Spleen (tissue), 11 donors: ENCODE measurements around the gene CLASP2. TPM values are rescaled to one million over a fixed set of nuclear protein-coding genes. Genes with fewer than 3 reads are reported as not detected.
"Not testable (repeated sequence)": the region's sequence is repeated elsewhere in the genome, so short reads cannot be mapped to it uniquely, and the experiment has no call there.

Experiments used
- DNase-seq: peaks from one replicate; pipeline ENCODE4 v3.0.0-alpha.2; 2020
- H3K27ac ChIP-seq, 8 donors: fragments of 200-600 bp; sonication (generic) in 7 of 8; 1 replicate in 4 of 8; 2 replicates in 4 of 8; pipeline versions ENCODE4 v1.5.0 to v1.8.0; 2016 to 2021; ENCODE audit warnings: inconsistent platforms in 4 of 8, mild to moderate bottlenecking in 4 of 8, moderate library complexity in 1 of 8
- H3K27me3 ChIP-seq, 7 donors: fragments of 200-600 bp; sonication (generic) in 6 of 7; replicated peaks in 1 of 7; 1 replicate in 4 of 7; 2 replicates in 3 of 7; pipeline versions ENCODE4 v1.5.0 to v1.8.0; 2016 to 2021; ENCODE audit warnings: inconsistent platforms in 3 of 7, mild to moderate bottlenecking in 1 of 7
- H3K36me3 ChIP-seq, 6 donors: fragments of 200-600 bp; sonication (generic) in 5 of 6; 1 replicate in 4 of 6; 2 replicates in 2 of 6; pipeline versions ENCODE4 v1.5.0 to v1.8.0; 2016 to 2021; ENCODE audit warnings: inconsistent platforms in 2 of 6
- H3K4me1 ChIP-seq, 6 donors: fragments of 200-600 bp; sonication (generic) in 5 of 6; 1 replicate in 3 of 6; 2 replicates in 3 of 6; pipeline versions ENCODE4 v1.5.0 to v1.8.0; 2016 to 2021; ENCODE audit warnings: inconsistent platforms in 3 of 6
- H3K4me3 ChIP-seq, 8 donors: fragments of 200-600 bp; sonication (generic) in 7 of 8; 1 replicate in 4 of 8; 2 replicates in 4 of 8; pipeline versions ENCODE4 v1.5.0 to v1.8.0; 2016 to 2021; ENCODE audit warnings: inconsistent platforms in 4 of 8, mild to moderate bottlenecking in 4 of 8, moderate library complexity in 2 of 8
- H3K9me3 ChIP-seq, 8 donors: fragments of 200-600 bp; sonication (generic) in 7 of 8; 1 replicate in 4 of 8; 2 replicates in 4 of 8; pipeline versions ENCODE4 v1.5.0 to v1.8.0; 2016 to 2021; ENCODE audit warnings: inconsistent platforms in 4 of 8
- POLR2A ChIP-seq, 3 donors: fragments of 450-650 bp; IDR thresholded peaks; one replicate each; pipeline ENCODE4 v1.5.1; 2017; ENCODE audit warnings: antibody characterized with exemption in 3 of 3, mild to moderate bottlenecking in 1 of 3
- POLR2AphosphoS5 ChIP-seq, 3 donors: sonication (generic); formaldehyde crosslinking; IDR thresholded peaks; one replicate each; pipeline ENCODE4 v1.5.1; 2017; ENCODE audit warnings: antibody characterized with exemption in 3 of 3
- WGBS, 5 donors: extraction: QIAGEN DNeasy Blood & Tissue Kit in 3 of 5; methylation state at CpG; one replicate each; pipeline versions ENCODE4 v1.1.5 to v1.1.7; 2013 to 2018; 5-methylcytosine and 5-hydroxymethylcytosine counted together
- intact Hi-C: fragments of 100-400 bp; cut with DNase I; formaldehyde crosslinking; loops from one replicate; pipeline ENCODE4 v1.15.0; 2023; ENCODE audit warnings: low total_unique reads
- polyA plus RNA-seq, 3 donors: library from polyadenylated mRNA; stranded (reverse); fragments of 200-250 nt; gene quantifications; one replicate each; pipeline ENCODE4 v1.2.1, GENCODE V29; 2013
- total RNA-seq, 7 donors: library from RNA; depleted of rRNA in 3 of 7; stranded (reverse); fragments of >200 nt in 3 of 7; fragmentation: NEBNext Ultra II Directional in 4 of 7; extraction: Animal tissue kit (Norgen Biotek cat#: 25700) in 4 of 7; gene quantifications; one replicate each; pipeline versions ENCODE4 v1.1.0 to v1.2.1, GENCODE V29; 2016 to 2021
- TF ChIP-seq, protein P1 (sequence below), 11 experiments: fragments of 200-600 bp in 7 of 11; fragments of 450-650 bp in 4 of 11; sonication (generic) in 4 of 11; IDR thresholded peaks in 8 of 11; conservative IDR thresholded peaks in 3 of 11; 1 replicate in 7 of 11; 2 replicates in 4 of 11; pipeline versions ENCODE4 v1.4.0 to v1.8.0; 2016 to 2021; ENCODE audit warnings: antibody characterized with exemption in 11 of 11, inconsistent platforms in 4 of 11, mild to moderate bottlenecking in 1 of 11
- donor health status: healthy with polysubstance abuse.
- donor health status: DM: no; HTN: no; CAD: no; lungs with moderate emphysema.
- donor health status: DM: no; HTN: no; CAD: no.
- donor health status: Bipolar disorder and iron deficiency.
- donor health status: healthy.
- donor health status: DM: no; HTN: no; CAD: no.
- donor health status: DM: yes; HTN: yes; CAD: no.

The CLASP2 gene
- total and polyA plus RNA-seq, 10 donors: 8.7 to 200 (median 72.5) TPM

DNA sequence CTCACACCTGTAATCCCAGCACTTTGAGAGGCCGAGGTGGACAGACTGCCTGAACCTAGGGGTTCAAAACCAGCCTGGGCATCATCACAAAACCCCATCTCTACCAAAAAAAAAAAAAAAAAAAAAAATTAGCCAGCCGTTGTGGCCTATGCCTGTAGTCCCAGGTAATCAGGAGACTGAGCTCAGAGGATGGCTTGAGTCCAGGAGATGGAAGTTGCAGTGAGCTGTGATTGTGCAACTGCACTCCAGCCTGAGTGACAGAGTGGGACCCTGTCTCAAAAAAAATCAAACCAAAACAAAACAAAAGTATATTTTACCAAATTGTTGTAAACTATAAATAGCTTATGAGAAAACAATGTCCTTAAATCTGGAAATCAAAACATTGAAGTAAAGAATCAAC lies 243.2 kb downstream of the CLASP2 start:
- H3K4me3 ChIP-seq: no peak overlapping the region
- 84 to 96% (median 87%) methylated on average over 2 of the region's 2 CpGs for WGBS, 5 donors
- TF ChIP-seq, protein P1, sequence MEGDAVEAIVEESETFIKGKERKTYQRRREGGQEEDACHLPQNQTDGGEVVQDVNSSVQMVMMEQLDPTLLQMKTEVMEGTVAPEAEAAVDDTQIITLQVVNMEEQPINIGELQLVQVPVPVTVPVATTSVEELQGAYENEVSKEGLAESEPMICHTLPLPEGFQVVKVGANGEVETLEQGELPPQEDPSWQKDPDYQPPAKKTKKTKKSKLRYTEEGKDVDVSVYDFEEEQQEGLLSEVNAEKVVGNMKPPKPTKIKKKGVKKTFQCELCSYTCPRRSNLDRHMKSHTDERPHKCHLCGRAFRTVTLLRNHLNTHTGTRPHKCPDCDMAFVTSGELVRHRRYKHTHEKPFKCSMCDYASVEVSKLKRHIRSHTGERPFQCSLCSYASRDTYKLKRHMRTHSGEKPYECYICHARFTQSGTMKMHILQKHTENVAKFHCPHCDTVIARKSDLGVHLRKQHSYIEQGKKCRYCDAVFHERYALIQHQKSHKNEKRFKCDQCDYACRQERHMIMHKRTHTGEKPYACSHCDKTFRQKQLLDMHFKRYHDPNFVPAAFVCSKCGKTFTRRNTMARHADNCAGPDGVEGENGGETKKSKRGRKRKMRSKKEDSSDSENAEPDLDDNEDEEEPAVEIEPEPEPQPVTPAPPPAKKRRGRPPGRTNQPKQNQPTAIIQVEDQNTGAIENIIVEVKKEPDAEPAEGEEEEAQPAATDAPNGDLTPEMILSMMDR (IDR thresholded peaks at IDR 0.05 in 8 of 11, conservative IDR thresholded peaks at IDR 0.05 in 3 of 11): no peak
- TF ChIP-seq POLR2A (IDR thresholded peaks at IDR 0.05) (no peak), POLR2AphosphoS5 (IDR thresholded peaks at IDR 0.05) (no peak)
- no peak overlapping the region for H3K27ac ChIP-seq
- H3K36me3 ChIP-seq: no peaks in the 10 kb centered on the region
- H3K4me1 ChIP-seq: no peaks in the 10 kb centered on the region
- no peak for DNase-seq
- H3K27me3 ChIP-seq: no peaks in the 10 kb centered on the region
- intact Hi-C loops: no loop called here
- peaks cover 0 to 1% (median 0%) of the 10 kb centered on the region in 8 donors for H3K9me3 ChIP-seq

DNA sequence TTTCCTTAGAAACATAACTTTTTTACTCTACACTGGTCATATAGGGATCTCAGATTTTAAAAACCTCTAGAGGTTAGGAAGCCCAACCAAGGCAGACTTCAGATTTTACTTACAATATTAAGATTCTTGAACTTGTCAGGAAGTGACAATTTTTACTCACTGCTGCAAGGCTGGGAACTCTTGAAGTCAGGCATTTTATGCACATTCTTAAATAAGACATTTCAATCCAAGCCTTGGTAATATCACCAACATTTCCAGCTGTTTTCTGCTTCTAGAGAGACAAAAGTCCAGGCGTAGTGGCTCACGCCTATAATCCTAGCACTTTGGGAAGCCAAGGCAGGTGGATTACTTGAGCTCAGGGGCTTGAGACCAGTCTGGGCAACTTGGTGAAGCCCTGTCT lies 244.2 kb downstream of the CLASP2 start:
- WGBS, 5 donors: 91 to 98% (median 97%) methylated on average over 2 of the region's 2 CpGs
- intact Hi-C loops: no loop called here
- Histone ChIP-seq H3K9me3 (no peaks in the 10 kb centered on the region), H3K36me3 (no peaks in the 10 kb centered on the region), H3K27ac (no peak overlapping the region), H3K27me3 (no peaks in the 10 kb centered on the region), H3K4me3 (no peak overlapping the region), H3K4me1 (no peaks in the 10 kb centered on the region)
- DNase-seq: no peak
- TF ChIP-seq, protein P1 (IDR thresholded peaks at IDR 0.05 in 8 of 11, conservative IDR thresholded peaks at IDR 0.05 in 3 of 11): no peak
- TF ChIP-seq POLR2A (IDR thresholded peaks at IDR 0.05): no peak
- no peak for TF ChIP-seq POLR2AphosphoS5 (IDR thresholded peaks at IDR 0.05)

DNA sequence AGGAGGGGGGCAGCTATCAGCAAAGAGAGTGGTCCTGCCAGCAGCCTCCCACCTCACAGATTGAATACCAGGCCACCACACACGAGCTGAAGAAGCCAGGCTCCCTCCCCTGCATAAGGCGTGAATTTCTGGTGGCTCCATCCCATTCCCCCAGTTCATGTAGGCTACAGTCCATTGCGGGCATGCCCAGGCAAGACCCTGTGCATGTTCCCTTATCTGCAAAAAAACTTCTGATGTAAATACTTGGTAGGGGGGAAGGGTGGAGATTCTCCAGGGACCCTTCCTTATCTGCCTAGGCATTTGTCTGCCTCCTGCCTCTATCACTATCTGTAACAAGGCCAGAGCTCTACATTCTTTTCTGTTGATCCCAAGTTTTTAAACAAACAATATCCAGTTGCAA lies 250.3 kb downstream of the CLASP2 start:
- no peaks in the 10 kb centered on the region for H3K4me1 ChIP-seq
- no peak for DNase-seq
- intact Hi-C loops: no loop called here
- no peak overlapping the region for H3K4me3 ChIP-seq
- peaks cover 0 to 11% (median 7%) of the 10 kb centered on the region in 8 donors for H3K9me3 ChIP-seq
- peaks cover 0 to 15% (median 0%) of the 10 kb centered on the region in 6 donors for H3K36me3 ChIP-seq
- TF ChIP-seq, protein P1 (IDR thresholded peaks at IDR 0.05 in 8 of 11, conservative IDR thresholded peaks at IDR 0.05 in 3 of 11): no peak
- TF ChIP-seq POLR2A (IDR thresholded peaks at IDR 0.05) (no peak), POLR2AphosphoS5 (IDR thresholded peaks at IDR 0.05) (no peak)
- WGBS, 5 donors: 79 to 96% (median 91%) methylated on average over 3 of the region's 3 CpGs
- H3K27ac ChIP-seq: no peak overlapping the region
- H3K27me3 ChIP-seq: no peaks in the 10 kb centered on the region

DNA sequence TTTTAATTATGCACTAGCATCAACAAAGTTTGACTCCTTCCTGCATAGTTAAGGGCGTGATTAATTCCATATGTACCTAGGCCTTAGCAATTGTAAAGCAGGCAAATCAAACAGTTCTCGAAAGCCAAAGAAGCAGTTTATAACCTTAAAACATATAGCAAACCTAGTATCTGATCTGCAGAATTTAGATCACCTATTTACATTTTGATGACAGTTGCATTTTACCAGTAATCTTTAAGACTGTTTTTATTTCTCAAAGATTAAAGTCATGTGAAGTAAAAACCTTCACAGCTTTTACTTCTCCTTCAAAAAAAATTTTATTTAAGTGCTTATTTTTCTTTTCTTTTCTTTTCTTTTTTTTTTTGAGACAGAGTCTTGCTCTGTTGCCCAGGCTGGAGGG lies 257.0 kb downstream of the CLASP2 start:
- peaks cover 5 to 47% (median 35%) of the 10 kb centered on the region in 8 donors for H3K9me3 ChIP-seq
- H3K27me3 ChIP-seq: no peaks in the 10 kb centered on the region
- no peak for DNase-seq
- H3K36me3 ChIP-seq: peaks cover 0 to 13% (median 0%) of the 10 kb centered on the region in 6 donors
- H3K4me1 ChIP-seq: no peaks in the 10 kb centered on the region
- no peak overlapping the region for H3K4me3 ChIP-seq
- H3K27ac ChIP-seq: no peak overlapping the region
- intact Hi-C loops: no loop called here
- WGBS, 5 donors: 91 to 98% (median 96%) methylated on average over 2 of the region's 2 CpGs
- TF ChIP-seq POLR2A (IDR thresholded peaks at IDR 0.05) (no peak), POLR2AphosphoS5 (IDR thresholded peaks at IDR 0.05) (no peak)
- TF ChIP-seq, protein P1 (IDR thresholded peaks at IDR 0.05 in 8 of 11, conservative IDR thresholded peaks at IDR 0.05 in 3 of 11): no peak

DNA sequence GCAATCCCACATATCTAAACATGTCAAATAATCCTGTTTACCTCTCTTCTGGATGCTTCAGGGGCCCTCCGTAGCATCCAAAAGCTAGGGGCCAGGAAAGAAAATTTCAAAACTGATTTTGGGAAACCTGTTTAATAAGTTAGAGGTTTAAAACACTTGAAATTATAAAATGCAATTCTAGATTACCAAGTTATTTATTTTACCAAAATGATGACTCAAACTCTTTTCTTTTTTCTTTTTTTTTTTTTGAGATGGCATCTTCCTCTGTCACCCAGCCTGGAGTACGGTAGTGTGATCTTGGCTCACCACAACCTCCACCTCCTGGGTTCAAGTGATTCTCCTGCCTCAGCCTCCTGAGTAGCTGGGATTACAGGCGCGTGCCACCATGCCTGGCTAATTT lies 258.5 kb downstream of the CLASP2 start:
- peaks cover 0 to 13% (median 0%) of the 10 kb centered on the region in 6 donors for H3K36me3 ChIP-seq

More for the DNA sequence above, 258.5 kb downstream of the CLASP2 start:
- DNase-seq, H3K27me3 ChIP-seq, H3K4me3 ChIP-seq, H3K27ac ChIP-seq, intact Hi-C loops, H3K4me1 ChIP-seq: not testable (repeated sequence)
- 95 to 99% (median 97%) methylated on average over 4 of the region's 4 CpGs for WGBS, 5 donors
- peaks cover 5 to 47% (median 35%) of the 10 kb centered on the region in 8 donors for H3K9me3 ChIP-seq
